GM19468 (cell line): ENCODE results near the gene HNRNPA1L2.
A peak's percentile ranks its signal among the peaks of the same experiment; 100 is the strongest.
"Not testable (repeated sequence)": the region's sequence is repeated elsewhere in the genome, so short reads cannot be mapped to it uniquely, and the experiment has no call there.

Experiments
- ATAC-seq: cut with Tn5 transposase; IDR thresholded peaks from one replicate; pipeline ENCODE4 v1.9.1; 2021; ENCODE audit warnings: mild to moderate bottlenecking, moderate library complexity, moderate number of reproducible peaks; ENCODE audit not compliant: unreplicated experiment; ENCODE audit errors: extremely low read depth

The HNRNPA1L2 gene

GRCh38 chr13:52638666-52639328 lies 3.4 kb upstream of the HNRNPA1L2 start:
- no peak for ATAC-seq

- ATAC-seq, result no peak
These were observed 1.9 kb downstream of the HNRNPA1L2 start for GRCh38 chr13:52644108-52644507.

- ATAC-seq, result no peak
These were observed 4.7 kb downstream of the HNRNPA1L2 start for GRCh38 chr13:52646967-52647366.

GRCh38 chr13:52650731-52651130 lies 8.5 kb downstream of the HNRNPA1L2 start:
- no peak for ATAC-seq

GRCh38 chr13:52651897-52652195 lies 9.6 kb downstream of the HNRNPA1L2 start:
- no peak for ATAC-seq

GRCh38 chr13:52652196-52652979 lies 10.2 kb downstream of the HNRNPA1L2 start, which contains the start of gene SUGT1:
Gene SUGT1, plus strand, starts transcription at chr13:52652836. Its CDS starts 85 bp downstream, at chr13:52652921.
- ATAC-seq, result peak; percentile 97

GRCh38 chr13:52652980-52653303 lies 10.7 kb downstream of the HNRNPA1L2 start:
- peak; percentile 3 for ATAC-seq

GRCh38 chr13:52659340-52659739 lies 17.1 kb downstream of the HNRNPA1L2 start:
- ATAC-seq, result no peak

- ATAC-seq, result no peak
These were observed 22.0 kb downstream of the HNRNPA1L2 start for GRCh38 chr13:52664272-52664671.

GRCh38 chr13:52665325-52665724 lies 23.1 kb downstream of the HNRNPA1L2 start:
- ATAC-seq, result no peak

- no peak for ATAC-seq
These were observed 27.4 kb downstream of the HNRNPA1L2 start for GRCh38 chr13:52669677-52670076.

- ATAC-seq, result no peak
These were observed 28.5 kb downstream of the HNRNPA1L2 start for GRCh38 chr13:52670726-52671125.

- no peak for ATAC-seq
These were observed 31.2 kb downstream of the HNRNPA1L2 start for GRCh38 chr13:52673465-52673864.

GRCh38 chr13:52677823-52678222 lies 35.6 kb downstream of the HNRNPA1L2 start:
- ATAC-seq, result no peak

- not testable (repeated sequence) for ATAC-seq
These were observed 43.6 kb downstream of the HNRNPA1L2 start for GRCh38 chr13:52685806-52686205.

GRCh38 chr13:52686376-52686775 lies 44.1 kb downstream of the HNRNPA1L2 start:
- ATAC-seq, result no peak
